NCI-H748 treated with DMSO at 0.1 percent for 48 hours (cell line): ENCODE results near the gene MFGE8.
A peak's percentile ranks its signal among the peaks of the same experiment; 100 is the strongest.

Experiments
- DNase-seq: peaks from one replicate; lab custom pipeline; 2025; lab: John Stamatoyannopoulos, UW

MFGE8 gene

DNA sequence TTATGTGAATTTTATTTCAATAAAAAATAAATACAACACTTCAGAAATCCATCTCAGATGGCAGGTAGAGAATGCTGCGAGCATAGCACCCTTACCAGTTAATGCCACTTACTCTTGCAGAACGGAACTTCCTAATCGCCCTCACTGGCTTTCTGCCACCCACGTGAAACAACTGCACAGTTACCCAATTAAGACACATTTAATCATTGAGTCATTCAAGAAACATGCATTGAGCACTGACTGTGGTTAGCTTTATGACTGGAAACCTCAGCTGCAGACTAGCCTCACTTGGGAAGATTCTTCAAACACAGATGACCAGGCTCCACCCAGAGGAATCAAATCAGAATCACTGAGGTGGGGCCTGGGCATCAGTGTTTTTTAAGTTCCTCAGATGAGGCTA, 5.6 kb upstream of the MFGE8 start:
- DNase-seq: no peak

DNA sequence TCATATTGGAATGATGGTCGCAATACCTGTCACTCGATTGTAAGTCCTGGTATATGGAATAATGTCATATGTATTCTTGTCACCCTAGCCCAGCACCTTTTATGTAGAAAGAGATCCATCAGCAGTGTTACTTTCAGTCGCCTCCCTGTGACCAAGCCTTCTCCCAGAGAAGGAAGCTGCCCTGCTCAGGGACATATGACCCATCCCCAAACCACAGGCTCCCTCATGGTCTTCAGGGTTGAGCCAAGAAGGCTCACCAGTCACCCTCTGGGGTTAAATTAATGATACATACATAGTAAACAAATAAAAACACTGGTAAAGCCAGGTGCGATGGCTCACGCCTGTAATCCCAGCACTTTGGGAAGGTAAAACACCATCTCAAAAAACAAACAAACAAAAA, 4.6 kb upstream of the MFGE8 start:
- no peak for DNase-seq

DNA sequence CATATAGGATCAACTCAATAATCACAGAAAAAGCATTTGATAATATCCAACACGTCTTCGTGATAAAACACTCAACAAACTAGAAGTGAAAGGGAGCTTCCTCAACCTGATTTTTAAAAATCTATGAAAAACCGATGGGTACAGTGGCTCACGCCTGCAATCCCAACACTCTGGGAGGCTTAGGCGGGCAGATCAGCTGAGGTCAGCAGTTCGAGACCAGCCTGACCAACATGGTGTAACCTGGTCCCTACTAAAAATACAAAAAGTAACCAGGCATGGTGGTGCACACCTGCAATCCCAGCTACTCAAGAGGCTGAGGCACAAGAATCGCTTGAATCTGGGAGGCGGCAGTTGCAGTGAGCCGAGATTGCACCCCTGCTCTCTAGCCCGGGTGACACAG, 2.2 kb upstream of the MFGE8 start:
- DNase-seq: no peak

DNA sequence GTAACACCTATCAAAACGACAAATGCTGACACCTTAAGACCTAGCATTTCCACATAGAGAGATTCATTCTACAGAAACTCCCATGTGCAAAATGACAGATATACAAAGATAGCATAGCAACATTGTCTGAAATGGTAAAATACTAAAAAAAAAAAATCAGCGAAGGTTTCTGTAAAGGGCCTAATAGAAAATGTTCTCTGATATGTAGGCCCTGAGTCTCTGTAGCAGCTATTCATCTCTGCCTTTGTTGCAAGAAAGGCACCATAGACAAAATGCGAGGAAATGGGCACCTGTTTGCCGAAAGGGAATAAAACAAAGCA, 631 bp upstream of the MFGE8 start:
- DNase-seq: no peak

DNA sequence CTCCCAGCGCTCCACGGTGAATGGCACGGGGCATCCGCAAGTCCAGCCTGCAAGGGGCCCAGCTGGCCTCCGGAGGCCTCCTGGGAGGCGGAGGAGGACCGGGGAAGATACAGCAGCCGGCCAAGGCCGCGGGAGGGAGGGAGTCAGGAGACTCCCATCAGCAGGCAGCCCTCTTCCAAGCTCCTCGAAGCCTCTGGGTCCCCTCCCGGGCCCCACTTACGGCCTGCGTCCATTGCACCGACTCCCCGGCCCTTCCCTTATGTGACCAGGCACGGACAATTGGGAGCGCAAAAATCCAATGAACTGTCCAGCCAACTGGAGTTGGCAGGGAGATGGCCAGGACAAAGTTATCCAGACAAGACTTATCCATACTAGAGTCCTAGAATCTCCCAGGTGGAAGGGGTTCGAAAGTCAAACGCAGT, 668 bp downstream of the MFGE8 start:
- DNase-seq: no peak

DNA sequence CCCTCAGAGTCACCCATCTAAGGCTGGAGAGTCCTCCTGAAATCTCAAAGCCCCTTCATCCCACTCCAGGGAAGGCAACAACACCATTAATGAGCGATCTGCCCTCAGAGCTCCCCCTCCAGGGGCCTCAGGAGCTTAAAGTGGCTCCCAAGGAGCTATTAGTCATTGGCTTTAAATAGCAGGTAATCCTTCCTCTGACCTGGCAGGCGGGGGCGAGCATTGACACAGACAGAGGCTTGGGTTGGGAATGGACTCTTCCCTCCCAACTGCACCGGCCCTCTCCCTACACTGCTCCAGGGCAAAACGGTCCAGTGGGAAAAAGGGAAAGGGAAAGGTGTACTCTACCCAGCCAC, 1.4 kb downstream of the MFGE8 start:
- no peak for DNase-seq

DNA sequence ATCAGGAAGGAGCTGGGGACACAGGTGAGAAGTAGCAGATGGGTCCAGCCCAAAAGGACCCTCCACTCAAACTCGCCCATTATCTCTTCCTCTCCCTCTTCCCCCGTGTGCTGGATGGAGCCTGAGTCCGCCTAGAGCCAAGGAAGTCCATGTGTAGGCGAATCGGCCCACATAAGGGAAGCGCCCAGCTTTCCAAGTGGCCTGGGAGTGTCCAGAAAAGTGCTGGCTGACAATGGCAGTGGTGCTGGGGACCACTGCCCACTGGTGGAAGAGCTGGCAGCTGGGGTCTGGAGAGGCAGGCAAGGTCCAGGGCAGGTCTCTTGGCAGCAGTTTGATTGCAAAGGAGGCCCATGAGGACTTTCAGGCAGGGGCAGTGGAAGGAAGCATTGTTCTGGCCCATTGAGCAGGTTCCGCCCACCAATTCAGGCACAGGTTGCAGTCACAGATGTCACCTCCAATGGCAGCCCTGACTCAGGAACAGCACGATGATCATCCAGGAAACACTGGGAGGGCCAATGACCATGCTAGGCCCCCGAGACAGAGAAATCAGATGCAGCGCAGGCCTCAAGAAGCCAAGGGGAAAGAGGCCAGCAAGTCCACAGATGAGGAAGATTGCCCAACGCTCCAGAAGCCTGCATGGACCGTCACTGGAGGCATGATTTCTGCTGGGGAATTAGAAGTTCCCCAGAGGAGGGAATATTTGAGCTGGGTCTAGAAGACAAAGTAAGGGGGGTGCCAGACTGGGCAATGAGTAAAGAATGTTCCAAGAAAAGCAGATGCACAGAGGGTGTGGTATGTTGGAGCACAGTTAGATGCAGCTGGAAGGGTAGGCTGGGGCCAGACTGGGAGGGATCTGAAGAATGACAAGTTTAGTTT, 3.0 kb downstream of the MFGE8 start:
- DNase-seq: no peak

DNA sequence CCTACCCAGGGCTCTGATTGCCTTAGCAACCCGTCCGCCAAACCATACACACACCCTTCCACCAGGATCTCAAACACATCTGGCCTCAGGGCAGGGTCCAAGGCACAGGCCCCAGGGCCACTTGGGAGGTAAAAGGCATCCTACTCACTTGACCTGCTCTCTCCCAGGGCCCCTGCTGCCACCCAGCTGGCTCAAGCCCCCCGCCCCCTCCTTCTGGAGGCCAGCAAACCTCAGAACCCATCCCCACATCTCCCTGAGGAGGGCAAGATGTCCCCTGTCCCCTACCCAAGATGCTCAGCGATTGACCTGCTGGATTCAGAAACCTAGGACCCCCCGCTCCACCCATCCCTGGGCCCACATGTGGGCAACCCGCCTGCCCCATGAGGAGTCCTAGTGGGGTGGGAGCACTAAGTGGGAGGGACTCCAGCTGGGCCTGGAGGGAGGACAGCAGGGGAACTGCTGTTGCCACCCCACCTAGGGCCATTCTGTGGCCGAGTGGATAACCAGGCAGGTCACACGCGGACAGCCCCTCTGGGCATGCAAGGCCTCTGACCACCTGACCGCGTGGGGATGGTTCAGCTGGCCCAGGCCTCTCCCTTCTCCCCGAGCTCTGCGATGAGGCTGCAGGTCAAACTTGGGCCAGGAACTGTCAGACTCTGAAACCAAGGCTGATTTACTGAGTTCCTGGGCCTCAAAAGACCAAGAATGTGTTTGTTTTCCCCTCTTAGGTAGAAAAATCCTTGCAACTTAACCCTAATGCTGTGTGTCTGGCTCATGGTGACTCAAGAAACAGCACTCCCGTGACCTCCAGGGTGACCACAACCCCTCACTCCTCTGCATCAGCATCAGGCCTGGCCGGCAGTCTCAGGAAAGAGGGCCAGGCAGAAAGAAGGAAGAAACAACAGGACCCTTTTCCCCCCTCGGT, 4.2 kb downstream of the MFGE8 start:
- no peak for DNase-seq

DNA sequence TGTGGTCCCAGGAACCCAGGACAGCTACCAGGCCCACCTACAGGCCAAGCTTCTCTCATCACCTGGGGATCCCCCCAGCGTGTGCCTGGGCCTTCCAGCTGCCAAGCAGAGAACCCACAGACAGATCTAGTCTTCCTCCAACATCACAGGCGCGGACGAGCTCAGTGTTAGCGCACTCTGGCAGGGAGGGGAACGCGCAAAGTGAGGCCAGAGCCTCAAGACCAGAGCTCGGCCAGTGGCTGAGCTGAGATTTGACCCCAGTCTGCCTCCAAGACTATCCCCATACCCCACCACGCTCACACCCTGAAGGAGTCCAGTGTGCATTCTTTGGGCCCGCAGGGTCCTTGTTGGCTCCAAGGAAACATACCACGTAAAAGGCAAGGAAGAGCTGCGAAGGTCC, 5.1 kb downstream of the MFGE8 start:
- no peak for DNase-seq

DNA sequence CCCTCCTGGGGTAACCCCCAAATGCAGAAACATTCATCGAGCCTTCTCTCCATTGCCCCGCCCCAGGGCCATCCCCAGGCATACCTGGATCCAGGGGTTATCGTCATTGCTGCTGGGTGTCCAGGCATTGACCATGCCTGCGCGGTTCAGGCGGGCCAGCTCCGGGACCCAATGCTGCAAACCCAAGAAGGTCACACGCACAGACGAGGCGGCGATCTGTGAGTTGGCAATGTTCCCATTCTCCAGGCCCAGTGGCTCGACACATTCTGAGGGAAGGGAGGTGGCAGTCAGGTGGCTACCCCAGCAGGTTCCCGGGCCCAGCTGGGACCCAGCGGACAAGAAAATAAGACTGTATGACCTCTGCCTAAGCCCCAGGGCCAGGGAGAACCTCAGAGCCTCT, 6.1 kb downstream of the MFGE8 start:
- DNase-seq: no peak

DNA sequence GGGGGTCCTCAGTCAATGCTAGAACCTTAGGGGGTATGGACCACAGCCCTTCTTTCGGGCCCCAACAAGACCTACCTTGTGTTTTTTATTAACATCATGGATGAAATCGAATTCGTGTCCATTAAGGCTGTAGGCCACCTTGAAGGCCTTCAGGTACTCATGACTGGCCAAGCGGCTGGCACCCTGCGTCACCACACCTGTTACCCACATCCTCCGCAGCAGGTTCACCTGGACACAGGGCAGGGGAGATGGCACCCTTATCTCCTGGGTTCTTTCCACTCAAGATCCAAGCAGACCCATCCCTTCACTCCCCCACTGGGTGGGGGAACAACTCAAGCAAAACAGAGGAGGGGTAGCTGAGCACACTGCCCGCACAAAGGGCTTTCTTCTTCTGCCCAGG, 6.6 kb downstream of the MFGE8 start:
- no peak for DNase-seq

DNA sequence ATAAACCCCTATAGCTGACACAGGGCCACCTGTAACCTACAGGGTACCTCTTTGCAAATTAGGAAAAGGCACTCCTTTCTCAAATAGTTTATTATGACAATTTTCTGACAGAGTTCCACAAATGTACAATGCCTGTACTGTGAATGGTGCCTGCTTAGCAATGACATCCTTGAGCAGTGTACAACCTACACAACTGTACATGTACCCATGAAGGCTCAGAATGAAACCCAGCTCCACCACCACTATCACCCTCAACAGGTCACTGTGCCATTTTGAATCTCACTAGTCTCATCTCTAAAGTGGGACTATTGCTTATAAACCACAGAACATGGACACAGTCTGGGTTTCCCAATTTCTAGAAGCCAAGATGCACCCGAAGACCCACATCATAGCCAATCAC, 7.0 kb downstream of the MFGE8 start:
- DNase-seq: no peak

DNA sequence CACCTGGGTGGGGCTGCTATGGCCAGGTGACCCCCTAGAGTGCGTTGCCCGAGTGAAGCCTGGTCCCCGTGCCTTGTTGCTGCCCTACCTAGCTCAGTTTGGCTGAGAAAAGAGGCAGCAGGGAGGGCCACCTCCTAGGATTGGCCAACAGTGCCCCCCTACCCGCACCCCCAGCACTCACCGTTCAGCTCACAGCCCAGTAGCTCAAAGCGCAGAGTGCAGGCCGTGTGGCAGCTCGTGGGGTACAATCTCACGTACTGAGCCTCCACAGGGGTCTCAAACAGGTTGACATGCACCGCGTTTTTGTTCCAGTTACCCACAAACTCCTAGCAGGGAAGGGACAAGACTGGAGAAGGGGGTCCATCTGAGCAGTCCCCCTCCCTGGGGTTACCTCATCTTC, 7.6 kb downstream of the MFGE8 start:
- no peak for DNase-seq

DNA sequence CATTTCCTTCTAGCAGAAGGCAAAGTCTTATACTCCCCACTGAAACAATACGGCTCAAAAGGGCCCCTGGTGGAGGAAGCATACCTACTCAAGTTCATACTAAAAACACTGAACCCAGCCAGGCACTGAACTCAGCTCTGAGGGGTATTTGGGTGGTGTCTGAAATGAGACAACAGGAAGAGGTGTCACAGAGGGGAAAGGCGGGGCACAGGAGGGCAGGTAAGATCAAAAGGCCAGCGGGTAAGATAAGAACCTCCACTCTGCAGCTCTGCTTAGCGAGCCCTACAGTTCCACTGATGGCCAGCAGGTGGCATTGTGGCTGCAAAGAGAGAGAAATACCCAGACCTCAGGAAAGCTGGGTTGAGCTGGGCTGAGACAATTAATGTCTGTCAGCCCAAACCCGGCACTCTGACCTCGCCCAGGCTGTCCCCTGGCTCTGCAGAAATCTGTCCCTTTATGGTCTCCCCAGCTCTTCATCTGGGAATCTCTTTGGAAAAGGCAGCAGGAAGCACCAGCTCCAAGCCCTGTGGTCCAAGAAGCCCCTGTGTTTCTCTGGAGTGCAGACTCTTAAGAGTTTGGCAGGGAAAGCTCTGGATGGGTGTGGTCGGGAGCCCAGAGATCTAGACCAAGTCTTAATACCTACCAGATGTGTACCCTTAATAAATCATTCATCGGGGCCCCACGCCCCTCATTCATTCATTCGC, 8.4 kb downstream of the MFGE8 start:
- DNase-seq: peak; percentile 13

DNA sequence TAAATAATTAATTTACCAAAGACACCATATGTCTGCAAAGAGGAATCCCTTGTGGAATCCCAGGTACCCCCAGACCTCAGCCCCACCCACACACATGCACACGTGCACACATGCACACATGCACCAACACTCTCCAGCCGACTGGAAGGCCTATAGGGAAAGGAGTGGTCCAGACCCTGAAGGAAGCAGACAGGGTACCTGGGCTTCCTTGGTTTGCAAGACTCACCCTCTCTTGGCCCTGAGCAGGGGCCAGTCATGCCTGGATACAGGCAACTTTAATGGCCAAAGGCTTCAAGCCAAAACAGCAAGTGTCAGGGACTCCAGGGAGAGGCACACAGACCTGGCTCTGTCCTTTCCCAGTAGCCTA, 8.9 kb downstream of the MFGE8 start:
- DNase-seq: no peak

DNA sequence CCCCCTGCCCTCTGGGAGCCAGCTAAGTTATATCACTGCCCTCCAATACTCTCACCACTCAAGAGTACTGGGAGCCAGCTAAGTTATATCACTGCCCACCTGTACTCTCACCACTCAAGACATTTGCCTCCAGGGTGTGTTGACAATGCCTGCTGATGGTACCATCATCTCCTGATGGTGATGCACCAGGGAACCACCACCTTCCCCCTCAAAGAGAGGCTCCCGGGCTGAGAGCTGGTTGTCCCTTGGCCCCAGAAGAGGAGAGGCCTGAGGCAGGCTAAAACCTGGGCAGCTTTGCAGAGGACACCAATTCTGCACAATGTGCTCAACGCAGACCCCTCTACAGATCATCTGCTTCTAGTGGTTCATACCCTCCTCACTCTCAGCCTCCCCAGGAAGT, 10.3 kb downstream of the MFGE8 start:
- DNase-seq: no peak

DNA sequence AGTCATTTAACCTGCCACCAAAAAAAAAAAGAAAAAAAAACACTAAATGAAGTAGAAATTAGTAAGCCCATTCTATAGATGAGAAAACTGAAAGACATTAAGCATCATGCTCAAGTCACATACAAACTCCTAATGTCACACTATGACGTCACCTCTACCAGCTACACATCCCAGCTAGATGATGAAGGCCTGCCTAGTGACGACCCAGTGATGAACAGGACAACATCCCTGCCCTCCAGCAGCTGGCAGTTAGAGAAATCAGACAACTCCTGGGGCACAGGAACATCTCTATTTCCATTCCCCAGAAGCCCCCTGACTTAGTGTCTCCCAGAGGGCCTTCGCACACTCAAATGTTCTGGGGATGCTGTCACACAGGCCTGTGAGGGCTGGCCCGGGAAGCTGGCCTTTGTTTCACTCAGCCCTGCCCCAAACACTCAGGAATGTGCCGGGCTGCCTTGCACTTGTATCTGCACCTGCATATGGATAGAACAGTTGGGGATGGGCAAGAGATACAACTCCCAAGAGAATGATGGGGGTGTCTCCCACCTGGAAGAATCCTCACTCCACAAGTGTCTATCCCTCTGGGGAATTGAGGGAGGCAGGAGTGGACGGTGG, 10.9 kb downstream of the MFGE8 start:
- DNase-seq: no peak

DNA sequence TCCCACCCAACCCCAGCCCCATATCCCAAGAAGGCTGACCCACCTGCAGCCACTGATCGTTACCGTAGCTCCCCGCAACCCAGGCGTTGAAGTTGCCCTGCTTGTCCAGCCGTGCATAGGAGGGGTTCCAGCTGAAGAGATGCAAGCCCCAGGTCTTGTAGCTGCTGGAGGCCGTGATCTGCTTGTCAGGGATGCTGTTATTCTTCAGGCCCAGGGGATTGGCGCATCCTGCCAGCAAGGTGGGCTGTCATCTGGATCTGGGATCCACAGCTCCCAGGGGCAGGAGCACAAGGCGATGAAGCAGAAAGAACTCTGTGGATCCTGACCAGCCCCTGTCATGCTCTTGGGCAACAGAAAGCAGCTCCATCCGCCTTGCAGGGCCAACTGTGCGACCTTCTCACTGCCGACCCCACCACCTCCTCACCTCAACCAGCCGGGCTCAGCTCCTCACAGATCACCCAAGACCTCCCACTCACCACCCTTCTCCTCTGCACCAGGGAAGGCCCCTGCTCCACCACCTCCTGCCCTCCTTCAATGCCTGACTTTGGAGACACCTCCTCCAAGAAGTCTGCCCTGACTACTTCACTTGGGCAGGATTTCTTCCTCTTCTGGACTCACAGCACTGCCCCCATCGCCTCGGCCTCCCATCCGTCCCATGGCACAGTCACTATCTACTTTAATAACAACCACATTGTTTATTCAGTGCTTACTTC, 11.5 kb downstream of the MFGE8 start:
- no peak for DNase-seq

DNA sequence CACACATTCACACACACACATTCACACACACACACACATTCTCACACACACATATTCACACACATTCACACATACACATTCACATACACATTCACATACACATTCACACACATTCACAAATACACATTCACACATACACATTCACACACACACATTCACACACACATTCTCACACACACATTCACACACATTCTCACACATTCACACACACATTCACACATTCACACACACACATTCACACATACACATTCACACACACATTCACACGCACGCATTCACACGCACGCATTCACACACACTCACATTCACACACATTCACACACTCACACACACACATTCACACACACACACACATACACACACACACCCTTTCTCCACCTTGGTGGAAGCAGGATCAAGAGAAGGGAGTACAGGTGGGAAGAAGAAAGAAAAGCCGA, 12.2 kb downstream of the MFGE8 start:
- DNase-seq: no peak

DNA sequence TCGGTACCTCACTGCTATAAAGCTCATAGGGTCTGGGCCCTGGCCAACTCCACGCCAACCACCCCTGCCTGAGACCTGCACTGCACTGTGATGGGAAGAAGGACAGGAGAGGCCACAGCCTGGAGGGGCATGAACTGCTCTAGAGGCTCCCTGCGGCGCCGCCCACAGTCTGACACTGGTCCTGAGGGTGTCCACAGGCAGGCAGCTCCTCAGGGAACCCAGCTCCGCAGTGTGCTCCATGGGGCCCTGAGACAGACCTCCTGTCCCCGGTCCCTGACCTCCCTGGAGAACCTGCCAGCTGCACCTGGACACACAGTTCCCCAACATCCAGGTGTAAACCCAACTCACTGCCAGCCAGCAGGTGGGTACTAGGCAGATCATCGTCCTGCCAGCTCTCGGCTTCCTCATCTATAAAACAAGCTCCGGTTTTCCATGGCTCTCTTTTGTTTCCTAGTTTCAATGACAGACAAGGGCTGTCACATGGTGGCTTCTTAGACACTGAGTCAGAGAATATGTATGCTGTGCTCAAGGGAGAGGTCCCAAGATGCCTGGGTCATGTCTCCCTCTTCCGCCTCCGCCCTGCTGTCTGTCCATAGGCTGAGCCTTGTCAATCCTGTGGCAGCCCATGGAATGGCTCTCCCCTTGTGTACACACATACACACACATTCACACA, 12.7 kb downstream of the MFGE8 start:
- no peak for DNase-seq

DNA sequence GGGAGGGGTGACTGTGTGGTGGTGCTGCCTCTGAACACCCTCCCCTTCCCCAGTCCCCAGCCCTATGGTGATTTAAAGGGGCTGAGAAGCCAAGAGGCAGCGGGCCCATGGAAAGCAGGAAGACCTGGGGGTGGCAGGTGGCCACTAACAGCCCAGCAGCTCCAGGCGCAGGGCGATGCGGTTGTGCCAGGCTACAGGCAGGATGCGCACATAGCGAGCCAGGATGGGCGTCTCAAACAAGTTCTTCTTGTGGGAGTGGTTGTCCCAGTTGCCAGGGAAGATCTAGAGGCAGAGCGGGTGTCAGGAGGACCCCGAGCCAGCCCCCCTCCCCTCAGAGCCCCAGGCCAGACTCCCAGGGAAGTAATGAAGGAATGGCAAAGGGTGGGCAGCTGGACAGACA, 13.9 kb downstream of the MFGE8 start:
- no peak for DNase-seq
